HL-60 (cell line): ENCODE measurements around the gene ZNF292.

ENCODE experiments used
- GABPA ChIP-seq: IDR thresholded peaks from 2 replicates; pipeline ENCODE4 v1.6.1; 2012; ENCODE audit warnings: low read depth
- POLR2AphosphoS5 ChIP-seq: IDR thresholded peaks from 2 replicates; pipeline ENCODE4 v1.6.1; 2012; ENCODE audit warnings: low read depth
- SPI1 ChIP-seq: IDR thresholded peaks from 2 replicates; pipeline ENCODE4 v1.6.1; 2012; ENCODE audit warnings: low read depth, mild to moderate bottlenecking, borderline replicate concordance
- TF ChIP-seq, protein P1 (sequence below): IDR thresholded peaks from one replicate; pipeline ENCODE4 v1.5.1; 2011; ENCODE audit warnings: low read length, control low read depth, inconsistent platforms; ENCODE audit not compliant: insufficient read depth
- TF ChIP-seq, protein P2 (sequence below): IDR thresholded peaks from 2 replicates; pipeline ENCODE4 v1.6.1; 2012; ENCODE audit warnings: low read depth; ENCODE audit not compliant: insufficient replicate concordance

DNA sequence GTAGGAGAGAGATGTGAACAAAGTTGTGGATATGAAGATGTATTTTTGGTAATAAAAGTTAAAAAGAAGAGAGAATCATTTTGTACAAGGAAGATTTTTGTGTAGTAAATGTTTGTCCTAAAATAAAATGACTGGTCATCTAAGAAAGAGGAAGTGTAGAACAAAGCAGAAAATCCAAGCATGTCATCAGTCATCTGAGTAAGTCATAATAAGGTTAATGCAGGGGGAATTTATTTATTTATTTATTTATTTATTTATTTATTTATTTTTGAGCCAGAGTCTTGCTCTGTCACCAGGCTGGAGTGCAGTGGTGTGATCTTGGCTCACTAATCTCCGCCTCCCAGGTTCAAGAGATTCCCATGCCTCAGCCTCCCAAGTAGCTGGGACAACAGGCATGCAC lies 44.7 kb upstream of the ZNF292 start:
- TF ChIP-seq, protein P1, sequence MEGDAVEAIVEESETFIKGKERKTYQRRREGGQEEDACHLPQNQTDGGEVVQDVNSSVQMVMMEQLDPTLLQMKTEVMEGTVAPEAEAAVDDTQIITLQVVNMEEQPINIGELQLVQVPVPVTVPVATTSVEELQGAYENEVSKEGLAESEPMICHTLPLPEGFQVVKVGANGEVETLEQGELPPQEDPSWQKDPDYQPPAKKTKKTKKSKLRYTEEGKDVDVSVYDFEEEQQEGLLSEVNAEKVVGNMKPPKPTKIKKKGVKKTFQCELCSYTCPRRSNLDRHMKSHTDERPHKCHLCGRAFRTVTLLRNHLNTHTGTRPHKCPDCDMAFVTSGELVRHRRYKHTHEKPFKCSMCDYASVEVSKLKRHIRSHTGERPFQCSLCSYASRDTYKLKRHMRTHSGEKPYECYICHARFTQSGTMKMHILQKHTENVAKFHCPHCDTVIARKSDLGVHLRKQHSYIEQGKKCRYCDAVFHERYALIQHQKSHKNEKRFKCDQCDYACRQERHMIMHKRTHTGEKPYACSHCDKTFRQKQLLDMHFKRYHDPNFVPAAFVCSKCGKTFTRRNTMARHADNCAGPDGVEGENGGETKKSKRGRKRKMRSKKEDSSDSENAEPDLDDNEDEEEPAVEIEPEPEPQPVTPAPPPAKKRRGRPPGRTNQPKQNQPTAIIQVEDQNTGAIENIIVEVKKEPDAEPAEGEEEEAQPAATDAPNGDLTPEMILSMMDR = no peak
- TF ChIP-seq POLR2AphosphoS5 = no peak
- peak; percentile 85 for TF ChIP-seq SPI1
- TF ChIP-seq, protein P2, sequence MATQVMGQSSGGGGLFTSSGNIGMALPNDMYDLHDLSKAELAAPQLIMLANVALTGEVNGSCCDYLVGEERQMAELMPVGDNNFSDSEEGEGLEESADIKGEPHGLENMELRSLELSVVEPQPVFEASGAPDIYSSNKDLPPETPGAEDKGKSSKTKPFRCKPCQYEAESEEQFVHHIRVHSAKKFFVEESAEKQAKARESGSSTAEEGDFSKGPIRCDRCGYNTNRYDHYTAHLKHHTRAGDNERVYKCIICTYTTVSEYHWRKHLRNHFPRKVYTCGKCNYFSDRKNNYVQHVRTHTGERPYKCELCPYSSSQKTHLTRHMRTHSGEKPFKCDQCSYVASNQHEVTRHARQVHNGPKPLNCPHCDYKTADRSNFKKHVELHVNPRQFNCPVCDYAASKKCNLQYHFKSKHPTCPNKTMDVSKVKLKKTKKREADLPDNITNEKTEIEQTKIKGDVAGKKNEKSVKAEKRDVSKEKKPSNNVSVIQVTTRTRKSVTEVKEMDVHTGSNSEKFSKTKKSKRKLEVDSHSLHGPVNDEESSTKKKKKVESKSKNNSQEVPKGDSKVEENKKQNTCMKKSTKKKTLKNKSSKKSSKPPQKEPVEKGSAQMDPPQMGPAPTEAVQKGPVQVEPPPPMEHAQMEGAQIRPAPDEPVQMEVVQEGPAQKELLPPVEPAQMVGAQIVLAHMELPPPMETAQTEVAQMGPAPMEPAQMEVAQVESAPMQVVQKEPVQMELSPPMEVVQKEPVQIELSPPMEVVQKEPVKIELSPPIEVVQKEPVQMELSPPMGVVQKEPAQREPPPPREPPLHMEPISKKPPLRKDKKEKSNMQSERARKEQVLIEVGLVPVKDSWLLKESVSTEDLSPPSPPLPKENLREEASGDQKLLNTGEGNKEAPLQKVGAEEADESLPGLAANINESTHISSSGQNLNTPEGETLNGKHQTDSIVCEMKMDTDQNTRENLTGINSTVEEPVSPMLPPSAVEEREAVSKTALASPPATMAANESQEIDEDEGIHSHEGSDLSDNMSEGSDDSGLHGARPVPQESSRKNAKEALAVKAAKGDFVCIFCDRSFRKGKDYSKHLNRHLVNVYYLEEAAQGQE = no peak
- no peak for TF ChIP-seq GABPA
